GM11168 (cell line): ENCODE measurements around the gene DGKI.
"Not testable (repeated sequence)": the region's sequence is repeated elsewhere in the genome, so short reads cannot be mapped to it uniquely, and the experiment has no call there.

Experiments
- in situ Hi-C: fragments of 300-500 bp; cut with MboI; formaldehyde crosslinking; loops from one replicate; pipeline ENCODE4 v1.12.0; 2022; ENCODE audit warnings: low sequenced_read_pairs; ENCODE audit not compliant: unreplicated experiment

The DGKI gene

DNA sequence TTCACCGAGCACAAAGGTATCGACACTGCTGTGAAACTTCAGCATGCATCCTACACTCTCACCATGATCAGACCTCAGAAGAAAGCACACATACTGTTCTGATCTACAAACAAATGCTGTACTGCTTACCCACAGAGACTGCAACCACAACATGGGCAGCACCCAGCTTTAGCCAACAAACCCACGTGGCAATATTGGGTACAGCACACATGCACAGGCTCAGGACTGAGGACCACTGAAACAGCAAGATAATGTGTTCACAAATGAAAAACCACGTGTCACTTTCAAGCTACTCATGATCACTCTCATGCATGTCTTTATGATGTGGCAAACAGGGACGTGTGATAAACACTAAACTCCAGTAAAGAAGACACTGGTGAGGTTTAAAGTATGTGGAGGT is 383.9 kb downstream of the DGKI start:
- in situ Hi-C loops = no loop called here

DNA sequence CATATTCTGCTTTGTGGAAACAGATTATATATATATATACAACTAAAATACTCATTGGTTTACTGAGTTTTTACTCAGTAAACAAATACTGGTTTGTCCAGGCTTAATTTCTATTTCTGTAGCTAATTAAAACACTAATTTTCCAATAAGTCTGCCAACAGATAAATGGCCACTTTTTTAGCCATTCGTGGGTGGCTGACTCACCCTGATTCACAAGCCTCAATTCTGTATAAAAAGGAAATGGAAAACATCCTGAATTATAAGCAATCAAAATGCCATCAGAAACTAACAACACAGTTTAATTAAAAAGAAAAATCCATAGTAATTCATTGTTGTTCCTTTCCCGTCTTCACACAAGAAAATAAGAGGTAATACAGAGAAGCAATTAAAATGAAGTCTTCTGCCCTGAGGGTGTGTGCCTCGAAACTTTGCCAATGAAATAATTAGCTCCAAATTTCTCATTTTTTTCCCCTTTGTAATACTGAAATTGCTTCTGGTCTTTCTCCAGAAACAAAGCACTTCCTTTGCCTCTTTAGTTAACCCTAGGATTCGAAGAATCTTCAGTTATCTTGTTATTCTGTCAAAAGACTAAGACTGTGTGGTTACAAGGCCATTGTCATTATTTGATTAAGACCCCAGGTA is 384.6 kb downstream of the DGKI start:
- in situ Hi-C loops = no loop called here

DNA sequence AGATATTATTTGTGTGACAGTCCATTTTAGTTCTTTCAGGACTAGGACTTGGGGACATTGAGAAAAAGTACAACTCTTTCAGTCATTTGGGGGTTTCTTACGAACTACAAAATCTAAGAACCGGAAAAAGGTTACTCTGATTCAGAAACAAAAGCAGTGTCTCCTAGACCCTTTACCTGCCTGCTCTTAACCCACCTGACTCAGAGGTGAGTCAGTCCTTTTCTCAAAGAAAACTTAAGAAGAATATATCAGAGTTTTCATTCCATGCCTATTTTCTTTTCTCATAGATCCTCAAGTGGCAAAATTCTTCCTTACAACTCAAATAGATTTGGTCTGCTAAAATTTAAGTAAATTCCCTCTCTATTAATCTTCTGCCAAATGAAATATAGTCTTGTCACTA is 388.4 kb downstream of the DGKI start:
- in situ Hi-C loops = no loop called here

DNA sequence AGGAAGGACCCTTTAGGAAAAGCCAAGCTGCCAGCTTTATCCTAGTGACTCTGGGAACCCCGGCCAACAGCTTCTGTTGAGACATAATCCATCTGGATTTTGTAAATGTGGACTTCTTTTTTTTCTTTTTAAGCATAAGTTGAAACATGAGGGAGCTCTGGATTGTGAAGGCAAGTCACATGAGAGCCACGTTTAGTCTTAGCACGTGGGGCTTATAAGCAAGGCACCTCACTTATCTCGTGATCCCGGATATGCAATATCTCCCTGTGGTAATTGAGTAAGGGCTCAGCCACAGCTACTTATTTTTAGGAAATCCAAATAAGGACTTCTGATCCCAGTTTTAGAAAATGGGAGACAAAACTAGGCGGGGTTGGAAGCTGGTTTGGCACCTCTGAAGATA is 392.0 kb downstream of the DGKI start:
- in situ Hi-C loops = no loop called here

DNA sequence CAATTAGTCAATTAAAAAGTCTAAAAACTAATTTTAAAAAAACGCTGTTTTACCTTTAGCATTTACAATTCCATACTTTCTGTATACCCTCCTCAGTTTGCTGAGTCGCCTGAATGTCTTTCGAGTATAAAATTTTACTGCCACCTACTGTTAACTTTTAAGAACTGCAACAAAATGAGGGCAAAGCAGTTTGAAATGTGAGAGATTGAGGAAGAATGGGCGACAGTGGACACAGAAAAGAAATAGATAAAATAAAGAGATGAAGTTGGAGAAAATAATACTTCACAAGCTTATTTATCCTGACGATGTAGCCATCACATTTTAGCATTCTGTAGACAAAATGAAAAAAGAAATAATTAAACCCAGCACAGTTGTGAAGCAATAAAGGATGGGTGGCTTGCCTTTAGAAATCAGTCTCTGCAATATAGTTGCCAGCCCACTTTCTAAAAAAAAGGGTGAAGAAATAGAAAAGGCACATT is 392.5 kb downstream of the DGKI start:
- in situ Hi-C loops = no loop called here

DNA sequence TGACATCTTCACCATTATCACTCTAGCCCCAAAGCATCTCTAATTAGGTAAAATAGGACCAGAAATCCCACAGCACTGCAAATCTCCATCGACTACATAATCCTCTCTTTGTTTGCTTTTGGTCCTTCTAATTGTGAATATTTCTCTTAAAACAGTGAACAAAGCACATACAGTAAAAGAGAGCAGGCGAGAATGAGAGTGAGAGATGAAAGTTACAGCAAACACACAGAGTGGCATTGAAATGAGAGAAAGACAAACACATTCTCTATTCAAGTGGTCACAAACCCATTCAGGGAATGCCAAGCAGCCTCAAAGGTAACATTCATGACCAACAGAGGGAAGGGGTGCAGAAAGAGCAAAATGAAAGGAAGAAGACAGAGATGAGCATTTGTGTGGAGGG is 393.4 kb downstream of the DGKI start:
- in situ Hi-C loops = no loop called here

DNA sequence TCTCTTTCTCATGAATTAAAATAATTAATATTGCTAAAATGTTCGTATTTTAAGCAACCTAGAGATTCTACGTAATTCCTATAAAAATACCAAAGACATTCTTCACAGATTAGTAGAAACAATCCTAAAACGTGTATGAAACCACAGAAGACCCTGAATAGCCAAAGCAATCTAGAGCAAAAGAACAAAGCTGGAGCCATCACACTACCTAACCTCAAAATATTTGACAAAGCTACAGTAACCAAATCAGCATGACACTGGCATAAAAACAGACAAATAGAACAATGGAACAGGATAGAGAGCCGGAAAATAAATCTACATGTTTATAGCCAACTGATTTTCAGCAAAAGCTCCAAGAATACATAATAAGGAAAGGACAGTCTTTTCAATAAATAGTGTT is 397.8 kb downstream of the DGKI start:
- in situ Hi-C loops = no loop called here

DNA sequence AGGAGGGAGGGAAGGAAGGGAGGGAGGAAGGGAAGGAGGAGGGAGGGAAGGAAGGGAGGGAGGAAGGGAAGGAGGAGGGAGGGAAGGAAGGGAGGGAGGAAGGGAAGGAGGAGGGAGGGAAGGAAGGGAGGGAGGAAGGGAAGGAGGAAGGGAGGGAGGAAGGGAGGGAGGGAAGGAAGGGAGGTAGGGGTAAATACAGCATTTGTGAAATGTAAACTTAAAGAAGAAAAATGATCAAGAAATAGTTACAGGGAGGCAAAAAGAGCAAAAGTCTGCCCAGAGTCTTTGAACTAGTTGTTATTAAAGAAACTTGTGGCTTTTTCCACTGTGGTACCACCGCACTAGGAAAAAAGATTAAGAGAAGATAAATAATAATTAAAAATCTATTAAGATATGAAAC is 398.2 kb downstream of the DGKI start:
- in situ Hi-C loops = not testable (repeated sequence)

DNA sequence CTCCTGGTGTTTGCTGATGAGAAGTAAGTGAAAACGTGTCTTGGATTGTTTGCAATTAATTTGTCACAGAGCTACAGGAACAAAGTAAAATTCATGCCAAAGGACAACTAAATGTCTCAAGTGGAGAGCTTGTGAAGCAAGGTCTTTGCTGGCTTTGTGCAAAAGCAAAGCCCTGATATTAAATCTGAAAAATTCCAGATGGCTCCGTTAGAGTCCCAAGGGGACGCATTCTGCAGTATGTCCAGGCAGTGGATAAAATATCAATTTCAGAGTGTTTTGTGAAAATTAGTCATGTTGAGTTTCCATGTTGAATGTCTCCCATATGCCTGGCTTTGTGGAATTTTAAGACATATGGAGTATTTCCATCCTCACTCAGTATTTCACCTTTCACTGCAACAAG is 400.7 kb downstream of the DGKI start:
- in situ Hi-C loops = no loop called here

DNA sequence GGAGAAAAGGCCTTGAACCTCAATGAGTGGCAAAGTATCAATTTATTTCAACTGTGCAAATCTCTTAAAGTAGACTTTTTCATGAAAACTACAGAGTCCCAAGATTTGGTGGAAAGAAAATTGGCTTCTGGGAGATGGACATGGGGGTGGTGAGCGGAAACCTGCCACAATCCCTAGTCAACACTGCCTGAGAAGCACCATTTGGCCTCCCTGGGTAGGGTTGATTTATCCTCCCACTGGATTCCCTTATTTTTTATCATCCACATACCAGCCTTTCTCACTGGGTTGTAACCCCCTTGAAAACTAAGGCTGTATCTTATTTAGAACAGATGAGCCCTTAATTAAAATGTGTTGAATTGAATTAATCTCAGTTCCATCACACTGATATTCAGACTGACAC is 401.5 kb downstream of the DGKI start:
- in situ Hi-C loops = no loop called here

DNA sequence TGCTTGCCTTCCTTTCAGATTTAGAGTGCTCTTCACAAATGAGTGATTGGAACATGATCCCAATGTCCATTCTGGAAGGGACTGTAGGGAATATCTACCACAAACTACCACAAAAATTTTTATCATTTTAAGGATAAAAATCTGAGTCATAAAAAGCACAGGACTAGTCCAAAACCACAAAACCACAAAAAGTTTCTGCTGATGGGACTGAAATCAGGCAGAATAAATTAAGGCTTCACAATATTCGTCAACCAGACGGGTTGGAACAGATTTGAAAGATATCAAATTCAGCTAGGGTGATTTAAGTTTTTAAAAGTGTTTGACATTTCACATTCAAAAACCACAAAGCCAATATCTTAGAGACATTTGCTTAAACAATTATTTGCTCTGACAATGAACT is 403.2 kb downstream of the DGKI start:
- in situ Hi-C loops = no loop called here

DNA sequence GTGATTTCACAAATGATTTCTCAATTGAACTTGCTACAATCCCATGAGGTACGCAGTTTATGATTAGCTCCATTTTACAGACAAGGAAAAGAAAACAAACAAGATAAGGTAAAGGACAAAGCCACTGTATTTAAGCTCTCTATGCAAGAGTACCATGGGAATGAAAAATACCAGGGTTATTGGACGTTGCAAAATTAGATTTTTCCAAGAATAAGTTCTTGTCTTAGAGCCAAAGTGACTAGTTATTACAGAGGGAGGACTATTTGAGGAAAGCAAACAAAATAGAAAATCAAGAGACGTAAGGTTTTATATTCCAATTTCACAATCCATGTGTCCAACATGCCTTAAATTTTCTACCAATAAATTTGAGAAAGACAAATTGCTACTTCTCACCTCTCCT is 405.3 kb downstream of the DGKI start:
- in situ Hi-C loops = no loop called here

DNA sequence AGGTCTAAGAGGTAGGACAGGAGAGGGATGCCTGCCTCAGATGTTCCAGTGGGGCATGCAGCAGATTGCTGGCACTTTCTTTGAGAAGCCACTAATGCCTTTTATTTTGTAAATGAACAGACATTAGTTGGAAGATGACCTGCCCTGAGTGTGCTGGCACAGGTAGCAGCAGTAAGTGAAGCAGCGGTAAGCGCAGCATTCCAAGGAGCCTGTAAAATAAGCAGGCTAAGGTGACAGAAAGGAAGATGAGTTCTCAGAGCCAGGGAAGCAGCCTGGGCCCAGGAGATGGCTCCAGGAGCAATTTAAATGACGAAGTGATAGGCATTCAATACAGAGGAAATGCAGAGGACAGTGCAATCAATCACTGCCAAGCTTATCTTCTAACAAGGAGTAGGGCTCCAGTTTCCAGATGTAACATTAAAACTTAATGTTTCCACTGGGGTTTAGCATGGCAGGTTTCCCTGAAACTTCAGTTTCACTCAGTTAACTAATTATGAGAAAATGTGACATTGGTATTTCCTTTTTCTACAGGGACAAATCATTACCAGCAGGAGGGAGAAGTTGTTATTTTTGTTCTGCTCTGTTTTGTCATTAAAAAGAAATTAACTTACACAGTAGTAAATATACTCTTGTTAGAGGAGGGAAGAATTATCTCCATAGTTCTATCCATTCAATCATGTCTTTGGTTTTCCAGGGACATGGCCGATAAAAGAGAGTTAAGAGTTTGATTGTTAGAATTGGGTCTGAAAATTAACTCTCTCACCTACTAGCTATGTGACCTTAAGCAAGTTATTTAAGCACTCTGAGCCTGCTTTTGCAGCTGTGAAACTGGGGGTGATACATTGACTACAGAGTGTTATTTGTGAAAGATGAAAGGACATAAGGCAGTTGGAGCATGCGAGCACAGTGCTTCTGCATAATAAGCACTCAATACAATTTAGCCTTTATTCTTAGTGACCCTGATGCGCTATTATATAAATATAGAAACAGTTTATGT is 406.6 kb downstream of the DGKI start:
- in situ Hi-C loops = no loop called here

DNA sequence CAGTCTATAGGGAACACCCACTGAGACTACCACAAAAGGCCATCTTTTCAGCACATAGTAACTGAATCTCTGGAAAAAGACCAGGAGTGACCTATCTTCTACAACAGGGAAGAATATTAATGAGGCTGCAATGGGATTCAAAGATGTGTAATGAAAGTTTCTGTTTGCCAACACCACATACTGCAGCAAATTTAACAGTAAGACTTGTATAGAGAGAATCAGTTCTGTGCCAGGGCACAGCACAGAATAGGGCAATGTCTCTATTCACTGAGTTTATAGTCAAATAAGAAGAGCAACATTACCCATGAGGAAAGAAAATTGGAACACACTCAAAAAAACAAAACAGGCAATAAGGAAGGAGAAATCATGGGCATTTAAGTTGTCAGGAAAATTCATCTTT is 411.8 kb downstream of the DGKI start:
- in situ Hi-C loops = no loop called here

DNA sequence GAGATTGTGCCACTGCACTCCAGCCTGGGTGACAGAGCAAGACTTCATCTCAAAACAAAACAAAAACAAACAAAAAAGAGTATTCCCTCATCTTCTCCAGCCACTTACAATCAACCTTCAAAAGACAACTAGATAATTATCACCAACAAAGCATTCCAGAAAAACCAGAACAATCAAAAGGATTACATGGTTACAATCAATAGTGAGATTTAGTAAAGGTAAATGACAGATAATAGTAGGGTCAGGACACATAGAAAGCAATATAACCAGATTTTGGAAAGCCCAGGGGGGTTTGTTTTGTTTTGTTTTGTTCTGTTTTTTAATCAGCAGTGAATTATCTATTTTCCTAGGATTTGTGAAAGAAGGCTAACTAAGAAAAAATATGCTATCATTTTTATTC is 412.2 kb downstream of the DGKI start:
- in situ Hi-C loops = no loop called here

DNA sequence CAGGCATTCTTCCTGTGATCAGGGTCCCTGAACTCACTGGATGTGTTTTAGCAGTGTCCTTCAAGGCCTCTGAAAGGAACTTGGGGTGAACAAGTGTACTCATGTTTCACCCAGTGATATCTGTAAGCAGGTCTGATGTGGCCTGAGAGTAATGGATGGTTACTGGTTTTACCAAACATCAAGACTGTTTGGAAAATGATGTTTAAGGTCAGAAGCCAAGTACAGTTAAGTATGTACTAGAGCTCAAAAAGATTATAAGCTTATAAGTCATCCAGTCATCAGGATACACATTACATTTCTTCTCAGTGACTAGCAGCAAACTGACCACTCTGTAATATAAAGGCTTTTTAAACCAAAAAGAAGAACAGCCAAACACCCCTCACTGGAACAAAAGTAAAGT is 423.5 kb downstream of the DGKI start:
- in situ Hi-C loops = no loop called here

DNA sequence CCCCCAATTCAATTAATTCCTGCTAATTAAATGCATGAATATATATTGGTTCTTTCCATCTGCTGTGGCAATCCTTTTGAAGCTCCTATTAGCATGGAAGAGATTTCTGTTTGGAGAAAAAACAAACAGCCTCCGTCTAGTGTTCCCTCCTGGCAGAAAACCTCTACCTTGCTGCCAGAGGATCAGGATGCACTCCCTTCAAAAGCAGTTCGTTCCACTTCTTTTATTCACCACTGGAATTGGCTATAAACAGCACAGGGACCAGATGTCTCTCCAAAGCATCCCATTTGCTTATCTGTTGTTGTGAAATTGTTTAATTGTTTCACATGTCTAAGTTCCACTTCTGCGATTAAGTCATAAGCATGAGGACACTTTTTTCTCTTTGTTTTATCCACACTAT is 425.4 kb downstream of the DGKI start:
- in situ Hi-C loops = no loop called here

DNA sequence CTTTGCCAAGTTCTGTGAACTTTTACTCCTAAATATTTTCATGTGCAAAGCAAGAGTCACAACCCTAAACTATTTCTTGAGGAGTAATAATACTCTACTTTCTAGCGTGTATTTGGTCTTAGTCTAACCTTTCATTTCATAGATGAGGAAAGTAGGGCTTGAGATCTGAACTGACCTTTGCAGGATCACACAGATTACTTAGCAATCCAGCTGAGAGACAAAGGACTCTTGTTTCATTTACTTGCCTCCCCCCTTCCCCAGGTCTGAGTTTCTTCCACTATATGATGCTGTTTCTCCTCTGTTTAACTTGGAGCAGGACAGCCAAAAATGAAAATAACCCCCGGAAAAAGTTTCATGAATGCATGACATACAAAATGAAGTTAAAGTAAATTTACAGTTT is 427.9 kb downstream of the DGKI start:
- in situ Hi-C loops = no loop called here

DNA sequence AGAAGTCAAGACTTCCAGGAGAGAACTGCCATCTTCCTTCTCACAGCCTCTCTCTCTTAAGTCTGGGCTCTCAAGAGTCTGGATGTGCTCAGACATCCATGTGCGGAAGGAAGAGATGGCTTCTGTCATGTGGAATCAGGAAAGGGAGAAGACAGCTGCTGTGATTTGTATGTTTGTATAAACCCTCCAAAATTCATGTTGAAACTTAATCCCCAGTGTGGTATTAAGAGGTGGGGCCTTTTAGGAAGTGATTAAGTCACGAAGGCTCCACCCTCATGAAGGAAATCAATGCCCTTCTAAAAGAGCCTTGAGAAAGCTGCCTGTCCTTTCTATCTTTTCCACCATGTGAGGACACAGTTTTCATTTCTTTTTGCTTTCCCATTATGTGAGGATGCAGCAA is 429.3 kb downstream of the DGKI start:
- in situ Hi-C loops = no loop called here

DNA sequence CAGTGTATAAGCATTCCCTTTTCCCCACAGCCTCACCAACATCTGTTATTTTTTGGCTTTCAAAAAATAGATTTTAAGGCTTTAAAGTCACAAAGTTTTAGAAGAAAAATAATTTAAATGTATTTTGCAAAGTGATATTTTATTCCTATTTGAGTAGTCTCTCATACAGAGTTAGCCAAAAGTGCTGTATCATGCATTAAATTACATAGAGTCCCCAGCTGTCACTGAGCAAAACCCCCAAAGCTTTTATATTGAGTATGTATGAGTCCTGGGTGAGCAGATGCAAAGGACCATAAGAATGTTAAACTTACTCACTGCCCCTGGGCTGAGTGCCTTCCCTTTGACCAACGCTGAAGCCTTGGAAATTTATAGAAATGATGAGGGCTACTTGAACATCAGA is 432.9 kb downstream of the DGKI start:
- in situ Hi-C loops = no loop called here

DNA sequence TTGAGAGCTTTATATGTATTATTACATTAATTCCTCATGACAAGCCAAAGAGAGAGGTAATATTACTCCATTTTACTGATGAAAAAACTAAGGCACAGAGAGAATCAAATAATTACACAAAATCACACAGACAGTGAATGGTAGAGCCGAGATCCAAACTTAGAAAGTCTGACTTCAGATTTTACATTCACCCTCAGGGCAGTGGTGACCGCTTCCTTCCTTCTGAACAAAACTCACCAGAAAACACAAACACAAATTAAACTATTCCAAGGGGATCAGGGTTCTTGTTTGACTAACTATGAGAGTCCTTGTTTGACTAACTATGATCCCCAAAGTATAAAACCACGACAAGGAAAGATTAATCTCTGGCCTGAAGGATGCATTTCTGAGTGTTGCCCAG is 435.3 kb downstream of the DGKI start:
- in situ Hi-C loops = no loop called here

DNA sequence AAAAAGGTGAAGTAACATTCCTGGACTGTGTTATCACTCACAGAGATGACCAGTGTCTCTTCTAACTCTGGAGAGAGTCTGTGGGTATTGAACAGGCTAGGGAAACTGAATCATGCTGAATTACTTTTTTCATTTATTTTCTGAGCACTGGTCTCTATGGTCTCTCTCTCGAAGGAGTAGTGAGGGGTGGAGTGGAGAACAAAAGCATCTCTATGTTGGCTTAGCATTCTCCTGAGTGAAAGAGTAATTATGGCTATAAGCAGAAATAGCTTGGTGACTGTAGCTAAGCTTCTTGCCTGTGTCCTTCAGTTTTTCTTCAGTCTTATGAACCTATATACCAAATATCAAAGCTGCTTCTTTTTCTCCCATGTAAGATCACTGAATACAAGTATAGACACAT is 438.6 kb downstream of the DGKI start:
- in situ Hi-C loops = no loop called here
